ENCODE data around the gene ICA1.
"Not testable (repeated sequence)": the region's sequence is repeated elsewhere in the genome, so short reads cannot be mapped to it uniquely, and the experiment has no call there.

GRCh38 chr7:8101292-8101691 is 160.7 kb downstream of the ICA1 start:
- TF ChIP-seq, protein P1, sequence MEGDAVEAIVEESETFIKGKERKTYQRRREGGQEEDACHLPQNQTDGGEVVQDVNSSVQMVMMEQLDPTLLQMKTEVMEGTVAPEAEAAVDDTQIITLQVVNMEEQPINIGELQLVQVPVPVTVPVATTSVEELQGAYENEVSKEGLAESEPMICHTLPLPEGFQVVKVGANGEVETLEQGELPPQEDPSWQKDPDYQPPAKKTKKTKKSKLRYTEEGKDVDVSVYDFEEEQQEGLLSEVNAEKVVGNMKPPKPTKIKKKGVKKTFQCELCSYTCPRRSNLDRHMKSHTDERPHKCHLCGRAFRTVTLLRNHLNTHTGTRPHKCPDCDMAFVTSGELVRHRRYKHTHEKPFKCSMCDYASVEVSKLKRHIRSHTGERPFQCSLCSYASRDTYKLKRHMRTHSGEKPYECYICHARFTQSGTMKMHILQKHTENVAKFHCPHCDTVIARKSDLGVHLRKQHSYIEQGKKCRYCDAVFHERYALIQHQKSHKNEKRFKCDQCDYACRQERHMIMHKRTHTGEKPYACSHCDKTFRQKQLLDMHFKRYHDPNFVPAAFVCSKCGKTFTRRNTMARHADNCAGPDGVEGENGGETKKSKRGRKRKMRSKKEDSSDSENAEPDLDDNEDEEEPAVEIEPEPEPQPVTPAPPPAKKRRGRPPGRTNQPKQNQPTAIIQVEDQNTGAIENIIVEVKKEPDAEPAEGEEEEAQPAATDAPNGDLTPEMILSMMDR (IDR thresholded peaks at IDR 0.05): not testable (repeated sequence)
- not testable (repeated sequence) for TF ChIP-seq POLR2A (IDR thresholded peaks at IDR 0.05)
